ENCODE results near the gene C1QTNF3. TPM values are rescaled to one million over a fixed set of nuclear protein-coding genes. Genes with fewer than 3 reads are reported as not detected.

C1QTNF3 gene
- total and polyA plus RNA-seq, 2 donors (not counting 1 experiment from before 2014, with no cell fraction given), result 6.6 to 11.9 TPM

DNA sequence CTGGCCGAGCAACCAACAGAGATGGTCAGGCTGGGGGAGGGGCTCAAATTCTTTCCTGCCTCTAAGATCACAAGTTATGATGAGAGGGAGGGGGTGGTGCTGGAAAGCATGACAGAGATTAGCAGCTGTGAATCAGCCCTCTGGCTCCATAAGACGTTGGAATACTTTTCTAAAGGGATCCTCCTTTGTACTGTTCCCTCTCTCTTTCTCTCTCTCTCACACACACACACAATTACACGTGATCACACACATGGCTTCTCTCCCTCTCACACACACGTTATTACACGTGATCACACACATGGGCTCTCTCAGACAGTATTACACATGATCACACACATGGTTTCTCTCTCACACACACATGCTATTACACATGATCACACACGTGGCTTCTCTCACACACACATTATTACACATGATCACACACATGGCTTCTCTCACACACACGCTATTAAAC lies 58.3 kb downstream of the C1QTNF3 start, which contains the start of gene SLC45A2:
TSS of gene SLC45A2 (minus strand) at position 23 of the 454 bp plus-strand sequence. CDS start 110 bp downstream, outside the sequence.
- no peaks in the 10 kb centered on the region for H4K20me1 ChIP-seq (ENCODE audit: control insufficient read depth, insufficient read depth, low read length, poor library complexity, severe bottlenecking)
- no peak within 1 kb of the TSS for H3K4me2 ChIP-seq (replicated peaks; ENCODE audit: low read depth, low read length, poor library complexity, severe bottlenecking)
- intact Hi-C loops (cut with micrococcal nuclease), result no loop called here
- peaks cover 2 to 18% of the 10 kb centered on the region in 2 experiments for H3K36me3 ChIP-seq (replicated peaks in 1 of 2; ENCODE audit: control extremely low read depth in 1 of 2, control insufficient read depth in 1 of 2, extremely low read depth in 1 of 2, insufficient read depth in 2 of 2, low read length in 1 of 2)
- no peak within 1 kb of the TSS for H3K27ac ChIP-seq (ENCODE audit: low read length in 2 of 2)
- TF ChIP-seq, protein P1, sequence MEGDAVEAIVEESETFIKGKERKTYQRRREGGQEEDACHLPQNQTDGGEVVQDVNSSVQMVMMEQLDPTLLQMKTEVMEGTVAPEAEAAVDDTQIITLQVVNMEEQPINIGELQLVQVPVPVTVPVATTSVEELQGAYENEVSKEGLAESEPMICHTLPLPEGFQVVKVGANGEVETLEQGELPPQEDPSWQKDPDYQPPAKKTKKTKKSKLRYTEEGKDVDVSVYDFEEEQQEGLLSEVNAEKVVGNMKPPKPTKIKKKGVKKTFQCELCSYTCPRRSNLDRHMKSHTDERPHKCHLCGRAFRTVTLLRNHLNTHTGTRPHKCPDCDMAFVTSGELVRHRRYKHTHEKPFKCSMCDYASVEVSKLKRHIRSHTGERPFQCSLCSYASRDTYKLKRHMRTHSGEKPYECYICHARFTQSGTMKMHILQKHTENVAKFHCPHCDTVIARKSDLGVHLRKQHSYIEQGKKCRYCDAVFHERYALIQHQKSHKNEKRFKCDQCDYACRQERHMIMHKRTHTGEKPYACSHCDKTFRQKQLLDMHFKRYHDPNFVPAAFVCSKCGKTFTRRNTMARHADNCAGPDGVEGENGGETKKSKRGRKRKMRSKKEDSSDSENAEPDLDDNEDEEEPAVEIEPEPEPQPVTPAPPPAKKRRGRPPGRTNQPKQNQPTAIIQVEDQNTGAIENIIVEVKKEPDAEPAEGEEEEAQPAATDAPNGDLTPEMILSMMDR (IDR thresholded peaks at IDR 0.05), result no peak
- no peak for TF ChIP-seq EZH2 (IDR thresholded peaks at IDR 0.05; ENCODE audit: borderline replicate concordance, insufficient read depth, low read depth, low read length, poor library complexity, severe bottlenecking)
- no peaks in the 10 kb centered on the region for H3K27me3 ChIP-seq (replicated peaks in 1 of 4; ENCODE audit: control extremely low read depth in 1 of 4, control insufficient read depth in 3 of 4, insufficient read depth in 4 of 4, low read length in 3 of 4)
- H3K27me3 Mint-ChIP-seq, result no peaks in the 10 kb centered on the region
- POLR2A ChIA-PET, result no interaction called here
- H3K4me3 Mint-ChIP-seq, result no peak within 1 kb of the TSS
- no peaks in the 10 kb centered on the region for H3K4me1 ChIP-seq (ENCODE audit: control insufficient read depth in 2 of 2, insufficient read depth in 2 of 2, low read length in 2 of 2)
- H3K27ac Mint-ChIP-seq, result no peak within 1 kb of the TSS
- ATAC-seq (ENCODE audit: low read depth) (no peak), DNase-seq (no peak)
- CTCF ChIA-PET, result no interaction called here
- peaks cover 2% of the 10 kb centered on the region for H3K9me3 Mint-ChIP-seq (ENCODE audit: insufficient read depth)
- H3K9ac ChIP-seq (ENCODE audit: low read length), result no peak within 1 kb of the TSS
- no peaks in the 10 kb centered on the region for H3K79me2 ChIP-seq (ENCODE audit: control insufficient read depth, insufficient read depth, low read length)
- no peak within 1 kb of the TSS for H3K4me3 ChIP-seq (ENCODE audit: control extremely low read depth in 1 of 5, extremely low read depth in 1 of 5, insufficient read depth in 1 of 5, low read depth in 2 of 5, low read length in 4 of 5)
- H3K9me3 ChIP-seq (ENCODE audit: control extremely low read depth in 1 of 3, control insufficient read depth in 2 of 3, insufficient read depth in 1 of 3, low read length in 2 of 3), result no peaks in the 10 kb centered on the region
- WGBS (ENCODE audit: insufficient coverage), result 94% methylated on average over 6 of the region's 7 CpGs
- H3K4me1 Mint-ChIP-seq, result no peaks in the 10 kb centered on the region
- no peak within 1 kb of the TSS for H2AFZ ChIP-seq (ENCODE audit: insufficient read depth, low read depth, low read length, poor library complexity, severe bottlenecking)

DNA sequence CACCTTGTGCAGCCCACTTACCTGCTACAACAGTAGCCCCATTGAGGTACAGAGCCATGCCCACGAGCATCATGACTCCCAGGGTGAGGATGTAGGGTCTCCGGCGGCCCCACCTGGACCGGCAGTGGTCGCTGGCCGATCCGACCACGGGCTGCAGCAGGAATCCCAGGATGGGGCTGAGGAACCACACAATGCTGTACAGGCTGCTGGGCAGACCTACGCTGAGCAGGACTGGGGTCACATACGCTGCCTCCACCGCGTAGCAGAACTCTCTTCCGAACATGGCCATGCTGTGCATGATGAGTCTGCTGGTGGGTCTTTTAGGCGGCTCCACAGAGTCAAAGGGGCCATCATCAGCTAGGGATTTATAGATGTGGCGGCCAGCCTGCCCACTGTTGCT lies 58.8 kb downstream of the C1QTNF3 start:
- no peak overlapping the region for H3K27ac ChIP-seq (ENCODE audit: low read length in 2 of 2)
- Mint-ChIP-seq H3K4me1 (no peaks in the 10 kb centered on the region), H3K27ac (no peak overlapping the region), H3K27me3 (no peaks in the 10 kb centered on the region), H3K9me3 (ENCODE audit: insufficient read depth) (peaks cover 2% of the 10 kb centered on the region), H3K4me3 (no peak overlapping the region)
- no peak overlapping the region for H3K4me3 ChIP-seq (ENCODE audit: control extremely low read depth in 1 of 5, extremely low read depth in 1 of 5, insufficient read depth in 1 of 5, low read depth in 2 of 5, low read length in 4 of 5)
- ChIA-PET POLR2A (no interaction called here), CTCF (no interaction called here)
- no peaks in the 10 kb centered on the region for H3K4me1 ChIP-seq (ENCODE audit: control insufficient read depth in 2 of 2, insufficient read depth in 2 of 2, low read length in 2 of 2)
- DNase-seq, result no peak
- peaks cover 2 to 16% of the 10 kb centered on the region in 2 experiments for H3K36me3 ChIP-seq (replicated peaks in 1 of 2; ENCODE audit: control extremely low read depth in 1 of 2, control insufficient read depth in 1 of 2, extremely low read depth in 1 of 2, insufficient read depth in 2 of 2, low read length in 1 of 2)
- H3K27me3 ChIP-seq (replicated peaks in 1 of 4; ENCODE audit: control extremely low read depth in 1 of 4, control insufficient read depth in 3 of 4, insufficient read depth in 4 of 4, low read length in 3 of 4), result no peaks in the 10 kb centered on the region
- H4K20me1 ChIP-seq (ENCODE audit: control insufficient read depth, insufficient read depth, low read length, poor library complexity, severe bottlenecking), result no peaks in the 10 kb centered on the region
- TF ChIP-seq EZH2 (IDR thresholded peaks at IDR 0.05; ENCODE audit: borderline replicate concordance, insufficient read depth, low read depth, low read length, poor library complexity, severe bottlenecking), result no peak
- TF ChIP-seq, protein P1 (IDR thresholded peaks at IDR 0.05), result no peak
- no peaks in the 10 kb centered on the region for H3K79me2 ChIP-seq (ENCODE audit: control insufficient read depth, insufficient read depth, low read length)
- H3K9me3 ChIP-seq (ENCODE audit: control extremely low read depth in 1 of 3, control insufficient read depth in 2 of 3, insufficient read depth in 1 of 3, low read length in 2 of 3), result no peaks in the 10 kb centered on the region
- no peak for ATAC-seq (ENCODE audit: low read depth)
- no peak overlapping the region for H2AFZ ChIP-seq (ENCODE audit: insufficient read depth, low read depth, low read length, poor library complexity, severe bottlenecking)
- intact Hi-C loops (cut with micrococcal nuclease), result no loop called here
- WGBS (ENCODE audit: insufficient coverage), result over 99% methylated on average over 15 of the region's 15 CpGs
- H3K9ac ChIP-seq (ENCODE audit: low read length), result no peak overlapping the region
- no peak overlapping the region for H3K4me2 ChIP-seq (replicated peaks; ENCODE audit: low read depth, low read length, poor library complexity, severe bottlenecking)
